ENCODE results near the gene RET. TPM values are rescaled to one million over a fixed set of nuclear protein-coding genes. Genes with fewer than 3 reads are reported as not detected.

The RET gene
- total RNA-seq, 2 experiments from 2014 or later: not detected

GRCh38 chr10:43122096-43122495 lies 45.2 kb downstream of the RET start:
- H3K4me3 Mint-ChIP-seq: no peak overlapping the region
- H3K27me3 Mint-ChIP-seq: no peaks in the 10 kb centered on the region
- no peak for DNase-seq
- H3K4me1 Mint-ChIP-seq: peaks cover 26% of the 10 kb centered on the region
- no peaks in the 10 kb centered on the region for H3K36me3 Mint-ChIP-seq
- no peak overlapping the region for H3K27ac Mint-ChIP-seq
- no peaks in the 10 kb centered on the region for H3K9me3 Mint-ChIP-seq

- Mint-ChIP-seq H3K27me3 (no peaks in the 10 kb centered on the region), H3K4me3 (no peak overlapping the region), H3K27ac (no peak overlapping the region), H3K4me1 (peaks cover 26% of the 10 kb centered on the region), H3K36me3 (no peaks in the 10 kb centered on the region), H3K9me3 (no peaks in the 10 kb centered on the region)
- DNase-seq: no peak
These were observed 46.0 kb downstream of the RET start for GRCh38 chr10:43122826-43123225.

- Mint-ChIP-seq H3K9me3 (no peaks in the 10 kb centered on the region), H3K36me3 (no peaks in the 10 kb centered on the region), H3K27ac (no peak overlapping the region), H3K27me3 (no peaks in the 10 kb centered on the region), H3K4me1 (peaks cover 26% of the 10 kb centered on the region), H3K4me3 (no peak overlapping the region)
- DNase-seq: no peak
These were observed 46.7 kb downstream of the RET start for GRCh38 chr10:43123361-43124093.

GRCh38 chr10:43124094-43124521 lies 47.2 kb downstream of the RET start:
- Mint-ChIP-seq H3K27ac (no peak overlapping the region), H3K4me1 (peaks cover 31% of the 10 kb centered on the region)
- no peak for DNase-seq

GRCh38 chr10:43124574-43125273 lies 47.9 kb downstream of the RET start:
- no peak for DNase-seq

More at GRCh38 chr10:43124094-43124521, 47.2 kb downstream of the RET start:
- Mint-ChIP-seq H3K36me3 (no peaks in the 10 kb centered on the region), H3K27me3 (no peaks in the 10 kb centered on the region), H3K4me3 (no peak overlapping the region), H3K9me3 (no peaks in the 10 kb centered on the region)

GRCh38 chr10:43125274-43125845 lies 48.5 kb downstream of the RET start:
- Mint-ChIP-seq H3K36me3 (no peaks in the 10 kb centered on the region), H3K4me3 (no peak overlapping the region), H3K27me3 (no peaks in the 10 kb centered on the region), H3K27ac (no peak overlapping the region), H3K9me3 (no peaks in the 10 kb centered on the region), H3K4me1 (peaks cover 34% of the 10 kb centered on the region)
- no peak for DNase-seq

More at GRCh38 chr10:43124574-43125273, 47.9 kb downstream of the RET start:
- no peak overlapping the region for H3K27ac Mint-ChIP-seq
- no peak overlapping the region for H3K4me3 Mint-ChIP-seq
- H3K9me3 Mint-ChIP-seq: no peaks in the 10 kb centered on the region
- no peaks in the 10 kb centered on the region for H3K27me3 Mint-ChIP-seq
- H3K4me1 Mint-ChIP-seq: peaks cover 36% of the 10 kb centered on the region
- H3K36me3 Mint-ChIP-seq: no peaks in the 10 kb centered on the region

GRCh38 chr10:43125881-43126731 lies 49.2 kb downstream of the RET start:
- Mint-ChIP-seq H3K4me3 (no peak overlapping the region), H3K27me3 (no peaks in the 10 kb centered on the region), H3K4me1 (peaks cover 26% of the 10 kb centered on the region), H3K36me3 (no peaks in the 10 kb centered on the region), H3K27ac (no peak overlapping the region), H3K9me3 (no peaks in the 10 kb centered on the region)
- DNase-seq: no peak

- H3K27ac Mint-ChIP-seq: no peak overlapping the region
- no peaks in the 10 kb centered on the region for H3K36me3 Mint-ChIP-seq
- DNase-seq: no peak
- peaks cover 18% of the 10 kb centered on the region for H3K4me1 Mint-ChIP-seq
- H3K9me3 Mint-ChIP-seq: no peaks in the 10 kb centered on the region
- H3K27me3 Mint-ChIP-seq: no peaks in the 10 kb centered on the region
- H3K4me3 Mint-ChIP-seq: no peak overlapping the region
These were observed 50.0 kb downstream of the RET start for GRCh38 chr10:43126759-43127424.

- Mint-ChIP-seq H3K27ac (no peak overlapping the region), H3K9me3 (no peaks in the 10 kb centered on the region), H3K27me3 (no peaks in the 10 kb centered on the region), H3K36me3 (no peaks in the 10 kb centered on the region), H3K4me1 (peaks cover 14% of the 10 kb centered on the region), H3K4me3 (no peak overlapping the region)
- no peak for DNase-seq
These were observed 50.6 kb downstream of the RET start for GRCh38 chr10:43127442-43127841.

GRCh38 chr10:43128331-43128730 lies 51.5 kb downstream of the RET start:
- Mint-ChIP-seq H3K4me1 (peaks cover 14% of the 10 kb centered on the region), H3K9me3 (no peaks in the 10 kb centered on the region), H3K4me3 (no peak overlapping the region), H3K36me3 (no peaks in the 10 kb centered on the region), H3K27me3 (no peaks in the 10 kb centered on the region), H3K27ac (no peak overlapping the region)
- DNase-seq: no peak

GRCh38 chr10:43128958-43129706 lies 52.3 kb downstream of the RET start:
- no peak overlapping the region for H3K4me3 Mint-ChIP-seq
- no peak overlapping the region for H3K27ac Mint-ChIP-seq
- DNase-seq: no peak
- no peaks in the 10 kb centered on the region for H3K36me3 Mint-ChIP-seq
- peaks cover 14% of the 10 kb centered on the region for H3K4me1 Mint-ChIP-seq
- no peaks in the 10 kb centered on the region for H3K9me3 Mint-ChIP-seq
- no peaks in the 10 kb centered on the region for H3K27me3 Mint-ChIP-seq

- peaks cover 14% of the 10 kb centered on the region for H3K4me1 Mint-ChIP-seq
- no peak overlapping the region for H3K4me3 Mint-ChIP-seq
- no peaks in the 10 kb centered on the region for H3K9me3 Mint-ChIP-seq
- no peaks in the 10 kb centered on the region for H3K27me3 Mint-ChIP-seq
- DNase-seq: no peak
- H3K27ac Mint-ChIP-seq: no peak overlapping the region
- H3K36me3 Mint-ChIP-seq: no peaks in the 10 kb centered on the region
These were observed 53.9 kb downstream of the RET start for GRCh38 chr10:43130770-43131171.

GRCh38 chr10:43131256-43131655 lies 54.4 kb downstream of the RET start:
- DNase-seq: no peak
- H3K4me1 Mint-ChIP-seq: peaks cover 14% of the 10 kb centered on the region
- no peaks in the 10 kb centered on the region for H3K27me3 Mint-ChIP-seq
- H3K27ac Mint-ChIP-seq: no peak overlapping the region
- no peak overlapping the region for H3K4me3 Mint-ChIP-seq
- H3K36me3 Mint-ChIP-seq: peaks cover 2% of the 10 kb centered on the region
- no peaks in the 10 kb centered on the region for H3K9me3 Mint-ChIP-seq

GRCh38 chr10:43131906-43132305 lies 55.0 kb downstream of the RET start:
- Mint-ChIP-seq H3K9me3 (no peaks in the 10 kb centered on the region), H3K27me3 (no peaks in the 10 kb centered on the region), H3K27ac (no peak overlapping the region), H3K36me3 (peaks cover 4% of the 10 kb centered on the region), H3K4me3 (no peak overlapping the region), H3K4me1 (peaks cover 16% of the 10 kb centered on the region)
- DNase-seq: no peak
